CD4-positive, alpha-beta T cell (primary cell): ENCODE measurements around the gene ARAF. TPM values are rescaled to one million over a fixed set of nuclear protein-coding genes. Genes with fewer than 3 reads are reported as not detected.

ENCODE experiments used
- ATAC-seq: fragments of 200-7000 bp; cut with Tn5 transposase; one replicate; pipeline ENCODE4 v1.10.0; 2022; ENCODE audit warnings: mild to moderate bottlenecking; ENCODE audit not compliant: poor library complexity
- CTCF ChIA-PET: fragments of 350-600 bp; sonication (Branson Sonifier 250); formaldehyde crosslinking; loops from one replicate; lab custom pipeline; 2021; ENCODE audit warnings: antibody characterized with exemption, inconsistent platforms; lab: Charles Lee
- POLR2A ChIA-PET: fragments of 350-600 bp; sonication (Branson Sonifier 250); formaldehyde crosslinking; loops from one replicate; lab custom pipeline; 2021; ENCODE audit warnings: antibody characterized with exemption, inconsistent platforms; lab: Charles Lee
- DNase-seq, 14 experiments: peaks; one replicate each; pipeline ENCODE4 v3.0.0-alpha.2; 2013 to 2020; ENCODE audit warnings: mixed read lengths in 2 of 14
- H3K27ac ChIP-seq, 2 donors: one replicate each; pipeline versions ENCODE4 v1.5.1 to v1.7.0; 2013; ENCODE audit warnings: low read length in 2 of 2, low read depth in 1 of 2, mild to moderate bottlenecking in 1 of 2
- H3K27me3 ChIP-seq, 2 experiments: 1 replicate in 1 of 2; 2 replicates in 1 of 2; pipeline versions ENCODE4 v1.6.1 to v1.7.0; 2013; ENCODE audit warnings: low read length in 2 of 2, control low read depth in 1 of 2, mild to moderate bottlenecking in 1 of 2, moderate library complexity in 1 of 2; ENCODE audit not compliant: insufficient read depth in 2 of 2, control insufficient read depth in 1 of 2
- H3K36me3 ChIP-seq: one replicate; pipeline ENCODE4 v1.6.1; 2013; ENCODE audit warnings: low read length, control low read depth; ENCODE audit not compliant: insufficient read depth
- H3K4me1 ChIP-seq: one replicate; pipeline ENCODE4 v1.6.1; 2013; ENCODE audit warnings: low read length, control low read depth; ENCODE audit not compliant: insufficient read depth
- H3K4me3 ChIP-seq: one replicate; pipeline ENCODE4 v1.5.1; 2013; ENCODE audit warnings: mild to moderate bottlenecking, low read length, moderate library complexity
- H3K9me3 ChIP-seq, 2 experiments: 1 replicate in 1 of 2; 2 replicates in 1 of 2; pipeline versions ENCODE4 v1.6.1 to v1.7.0; 2013; ENCODE audit warnings: low read length in 2 of 2, mild to moderate bottlenecking in 2 of 2, control low read depth in 1 of 2, moderate library complexity in 1 of 2; ENCODE audit not compliant: control insufficient read depth in 1 of 2, insufficient read depth in 1 of 2
- H3K27ac Mint-ChIP-seq: one replicate; pipeline ENCODE4 v1.8.0; 2020; ENCODE audit warnings: mixed read lengths
- H3K27me3 Mint-ChIP-seq: one replicate; pipeline ENCODE4 v1.8.0; 2021; ENCODE audit warnings: mixed read lengths
- H3K36me3 Mint-ChIP-seq: one replicate; pipeline ENCODE4 v1.8.0; 2021; ENCODE audit warnings: low read depth, mixed read lengths
- H3K4me1 Mint-ChIP-seq: one replicate; pipeline ENCODE4 v1.8.0; 2021; ENCODE audit warnings: low read depth, mixed read lengths
- H3K4me3 Mint-ChIP-seq: one replicate; pipeline ENCODE4 v1.8.0; 2020; ENCODE audit warnings: mild to moderate bottlenecking, mixed read lengths
- H3K9me3 Mint-ChIP-seq: one replicate; pipeline ENCODE4 v1.8.0; 2020; ENCODE audit warnings: mixed read lengths
- CTCF ChIP-seq: fragments of 200-600 bp; IDR thresholded peaks from one replicate; pipeline ENCODE4 v1.8.0; 2022; ENCODE audit warnings: antibody characterized with exemption, mild to moderate bottlenecking
- intact Hi-C, 2 experiments: fragments of 100-400 bp; cut with DNase I in 1 of 2; cut with micrococcal nuclease in 1 of 2; formaldehyde crosslinking; loops; one replicate each; pipeline versions ENCODE4 v1.15.1 to v1.9.0; 2023 to 2025; cut with DNase I, micrococcal nuclease
- total RNA-seq, 174 experiments: library from RNA in 2 of 174; stranded (reverse) in 2 of 174; gene quantifications; one replicate each; pipeline ENCODE4 v1.2.3 and lab custom pipeline; 2021 to 2026

The ARAF gene
- total RNA-seq, 2 experiments from 2014 or later: 119 to 121 TPM

GRCh38 chrX:47587091-47587891, 26.3 kb downstream of the ARAF start:
- Mint-ChIP-seq H3K4me1 (peaks cover 14% of the 10 kb centered on the region), H3K4me3 (no peak overlapping the region), H3K9me3 (no peaks in the 10 kb centered on the region), H3K27ac (no peak overlapping the region), H3K36me3 (peaks cover 5% of the 10 kb centered on the region), H3K27me3 (no peaks in the 10 kb centered on the region)
- intact Hi-C loops: no loop called here
- no peaks in the 10 kb centered on the region for H3K27me3 ChIP-seq
- peaks cover 16% of the 10 kb centered on the region for H3K4me1 ChIP-seq
- no peak for DNase-seq
- no peak overlapping the region for H3K4me3 ChIP-seq
- ChIA-PET POLR2A (no interaction called here), CTCF (no interaction called here)
- no peak for TF ChIP-seq CTCF
- no peak overlapping the region for H3K27ac ChIP-seq
- H3K9me3 ChIP-seq: no peaks in the 10 kb centered on the region
- H3K36me3 ChIP-seq: peaks cover 6% of the 10 kb centered on the region
- no peak for ATAC-seq

GRCh38 chrX:47587906-47588735, 27.1 kb downstream of the ARAF start:
- H3K27ac Mint-ChIP-seq: no peak overlapping the region
- TF ChIP-seq CTCF: no peak
- Histone ChIP-seq H3K4me3 (no peak overlapping the region), H3K36me3 (peaks cover 6% of the 10 kb centered on the region), H3K27me3 (no peaks in the 10 kb centered on the region), H3K4me1 (peaks cover 8% of the 10 kb centered on the region), H3K27ac (no peak overlapping the region), H3K9me3 (no peaks in the 10 kb centered on the region)
- no peak overlapping the region for H3K4me3 Mint-ChIP-seq
- intact Hi-C loops: no loop called here
- ATAC-seq: no peak
- POLR2A ChIA-PET: no interaction called here
- H3K27me3 Mint-ChIP-seq: no peaks in the 10 kb centered on the region
- DNase-seq: no peak
- peaks cover 5% of the 10 kb centered on the region for H3K36me3 Mint-ChIP-seq
- CTCF ChIA-PET: no interaction called here
- H3K4me1 Mint-ChIP-seq: peaks cover 10% of the 10 kb centered on the region
- no peaks in the 10 kb centered on the region for H3K9me3 Mint-ChIP-seq

GRCh38 chrX:47590984-47591383, 30.0 kb downstream of the ARAF start:
- intact Hi-C loops: no loop called here
- Histone ChIP-seq H3K27ac (no peak overlapping the region), H3K9me3 (no peaks in the 10 kb centered on the region), H3K4me3 (no peak overlapping the region), H3K36me3 (no peaks in the 10 kb centered on the region), H3K4me1 (peaks cover 6% of the 10 kb centered on the region), H3K27me3 (no peaks in the 10 kb centered on the region)
- DNase-seq (no peak), ATAC-seq (no peak)
- Mint-ChIP-seq H3K9me3 (no peaks in the 10 kb centered on the region), H3K36me3 (peaks cover 4% of the 10 kb centered on the region), H3K27me3 (no peaks in the 10 kb centered on the region), H3K27ac (no peak overlapping the region), H3K4me3 (no peak overlapping the region), H3K4me1 (peaks cover 12% of the 10 kb centered on the region)
- no peak for TF ChIP-seq CTCF
- ChIA-PET POLR2A (no interaction called here), CTCF (no interaction called here)
